Posterior cingulate gyrus (tissue), 11 donors: ENCODE results near the gene DMGDH.
"Not testable (repeated sequence)": the region's sequence is repeated elsewhere in the genome, so short reads cannot be mapped to it uniquely, and the experiment has no call there.

Source experiments
- DNase-seq, 10 donors: peaks; one replicate each; pipeline versions ENCODE4 v3.0.0 to v3.0.0-alpha.2; 2020 to 2021; ENCODE audit warnings: mixed read lengths in 3 of 10
- intact Hi-C: fragments of 100-400 bp; cut with DNase I; formaldehyde crosslinking; loops from one replicate; pipeline ENCODE4 v1.15.1; 2023

DMGDH gene

DNA sequence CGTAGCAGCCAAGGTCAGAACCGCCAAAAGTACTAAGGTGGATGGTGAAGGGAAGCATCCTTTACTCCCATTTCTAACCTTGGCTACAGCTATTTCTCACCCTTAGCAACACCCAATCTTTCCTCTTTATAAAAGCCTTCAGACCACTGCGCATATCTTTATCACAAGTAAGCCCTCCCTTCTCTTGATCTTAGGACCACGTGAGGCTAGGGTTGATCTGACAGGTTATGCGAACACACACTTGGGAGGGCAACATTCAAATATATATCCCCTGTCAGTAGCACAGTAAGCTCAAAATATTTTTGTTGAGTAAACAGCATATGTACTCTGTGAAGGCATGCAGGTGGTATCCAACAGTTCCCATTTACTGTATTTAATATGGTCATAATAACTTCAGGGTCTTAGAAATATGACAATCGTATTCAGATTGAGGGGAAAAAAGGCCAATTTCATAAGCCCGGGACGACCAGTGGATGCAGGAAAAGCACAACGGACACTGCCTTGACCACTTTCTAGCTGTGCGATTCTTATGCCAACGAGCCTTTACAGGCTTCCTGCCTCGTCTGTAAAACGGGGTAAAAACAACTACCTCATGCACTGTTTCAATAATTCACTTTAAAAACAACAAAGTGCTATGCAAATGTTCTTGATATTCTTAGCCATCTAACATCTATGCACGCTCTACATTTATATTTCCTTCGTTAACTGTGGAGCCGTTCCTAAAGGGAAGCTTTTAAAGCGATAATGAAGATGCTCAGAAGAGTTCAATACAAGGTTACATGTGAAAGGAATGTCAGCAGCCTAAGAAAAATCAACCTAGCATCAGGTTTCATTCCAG, 85.7 kb downstream of the DMGDH start:
- intact Hi-C loops: no loop called here
- no peak for DNase-seq

DNA sequence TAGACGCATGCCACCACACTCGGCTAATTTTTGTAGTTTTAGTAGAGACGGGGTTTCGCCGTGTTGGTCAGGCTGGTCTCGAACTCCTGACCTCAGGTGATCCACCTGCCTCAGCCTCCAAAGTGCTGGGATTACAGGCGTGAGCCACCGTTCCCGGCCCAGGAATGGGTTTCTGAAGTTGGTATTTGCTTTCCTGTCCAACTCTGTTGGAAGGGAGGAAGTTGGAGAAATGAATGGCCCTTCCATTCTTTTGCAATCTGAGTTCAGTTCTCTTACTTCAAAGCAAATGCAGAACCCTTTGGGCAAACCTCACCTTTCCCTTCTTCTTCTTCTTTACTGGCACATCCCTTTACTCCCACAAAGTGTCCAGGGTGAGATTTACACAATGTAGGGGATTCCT, 86.3 kb downstream of the DMGDH start:
- intact Hi-C loops, DNase-seq: not testable (repeated sequence)

DNA sequence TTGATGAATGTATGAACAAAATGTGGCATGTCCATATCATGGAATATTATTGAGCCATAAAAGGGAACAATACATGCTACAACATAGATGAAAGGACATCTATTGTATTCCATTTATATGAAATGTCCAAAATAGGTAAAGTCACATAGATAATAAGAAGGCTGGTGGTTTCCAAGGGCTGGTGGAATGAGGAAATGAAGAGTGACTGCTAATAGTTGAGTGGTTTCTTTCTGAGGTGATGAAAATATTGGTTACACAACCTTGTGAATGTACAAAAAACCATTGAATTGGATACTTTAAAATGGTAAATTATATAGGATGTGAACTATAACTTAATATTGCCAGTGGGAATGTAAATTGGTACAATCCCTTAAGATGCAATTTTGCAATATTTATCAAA, 89.6 kb downstream of the DMGDH start:
- DNase-seq: no peak
- intact Hi-C loops: loop anchor here (10.0 kb wide), 1 partner anchor 685 kb away; the partner anchor contains the start of gene AP3B1

DNA sequence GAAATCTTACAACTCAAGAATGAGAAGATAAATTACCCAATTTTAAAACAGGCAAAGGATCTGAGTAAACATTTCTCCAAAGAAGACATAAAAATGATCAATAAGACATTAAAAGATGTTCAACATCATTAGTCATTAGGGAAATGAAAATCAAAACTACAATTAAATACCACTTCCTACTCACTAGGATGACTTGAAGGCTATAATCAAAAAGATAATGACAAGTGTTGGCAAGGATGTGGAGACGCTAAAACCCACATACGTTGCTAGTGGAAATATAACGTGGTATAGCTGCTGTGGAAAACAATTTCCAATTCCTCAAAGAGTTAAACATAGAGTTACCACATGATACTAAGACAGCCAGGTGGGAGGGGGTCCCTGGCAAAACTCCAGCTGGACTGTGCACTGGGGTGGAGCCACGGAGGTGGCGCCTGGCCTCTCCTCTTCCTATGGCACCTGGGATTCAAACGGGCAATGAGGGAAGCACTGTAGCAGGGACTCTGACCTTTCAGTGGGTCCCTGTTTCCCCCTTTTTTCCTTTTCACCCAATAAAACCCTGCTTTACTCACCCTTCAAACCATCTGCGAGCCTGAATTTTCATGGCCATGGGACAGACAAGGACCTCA, 90.2 kb downstream of the DMGDH start:
- intact Hi-C loops: loop anchor here (10.0 kb wide), 1 partner anchor 684 kb away; the partner anchor contains the start of gene AP3B1
- no peak for DNase-seq

- intact Hi-C loops: loop anchor here (10.0 kb wide), 1 partner anchor 680 kb away; the partner anchor contains the start of gene AP3B1
- peak in 2 of 10 donors; percentile 64 to 71 for DNase-seq
Observed at GRCh38 chr5:78975035-78975434, 94.4 kb downstream of the DMGDH start.

- intact Hi-C loops: loop anchor here (10.0 kb wide), 1 partner anchor 680 kb away; the partner anchor contains the start of gene AP3B1
Observed at GRCh38 chr5:78974601-78975000, 94.9 kb downstream of the DMGDH start.

GRCh38 chr5:78974011-78974410, 95.5 kb downstream of the DMGDH start:
- intact Hi-C loops: loop anchor here (10.0 kb wide), 1 partner anchor 679 kb away; the partner anchor contains the start of gene AP3B1
- DNase-seq: peak in 9 of 10 donors; percentile 25 to 90 (median 42)

More at GRCh38 chr5:78974601-78975000, 94.9 kb downstream of the DMGDH start:
- no peak for DNase-seq

GRCh38 chr5:78972654-78973428, 96.6 kb downstream of the DMGDH start:
- intact Hi-C loops: loop anchor here (10.0 kb wide), 1 partner anchor 678 kb away; the partner anchor contains the start of gene AP3B1
- DNase-seq: peak in 5 of 10 donors; percentile 16 to 86 (median 31)

DNA sequence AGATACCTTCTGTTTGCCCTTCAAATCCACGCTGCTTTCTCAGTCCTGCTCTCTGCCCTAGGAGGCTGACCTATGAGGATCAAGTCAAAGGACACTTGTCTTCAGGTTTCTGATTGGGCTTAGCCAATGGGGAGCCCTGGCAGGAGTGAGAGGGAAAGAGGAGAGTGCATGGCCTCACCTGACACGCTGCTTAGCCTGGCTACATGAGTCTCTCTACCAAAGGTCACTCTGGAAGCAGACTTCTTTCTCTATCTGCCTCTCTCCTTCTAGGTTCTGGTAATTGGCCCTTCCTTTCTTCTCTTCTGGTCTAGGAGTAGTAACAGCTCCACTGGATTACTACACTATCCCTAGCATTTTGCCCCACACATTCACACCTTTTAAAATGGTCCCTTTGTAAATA, 97.5 kb downstream of the DMGDH start:
- DNase-seq: no peak
- intact Hi-C loops: loop anchor here (10.0 kb wide), 1 partner anchor 677 kb away; the partner anchor contains the start of gene AP3B1

GRCh38 chr5:78968781-78969180, 100.7 kb downstream of the DMGDH start:
- intact Hi-C loops: loop anchor here (10.0 kb wide), 3 partner anchors 64 to 504 kb away; no protein-coding TSS in a partner anchor
- no peak for DNase-seq

DNA sequence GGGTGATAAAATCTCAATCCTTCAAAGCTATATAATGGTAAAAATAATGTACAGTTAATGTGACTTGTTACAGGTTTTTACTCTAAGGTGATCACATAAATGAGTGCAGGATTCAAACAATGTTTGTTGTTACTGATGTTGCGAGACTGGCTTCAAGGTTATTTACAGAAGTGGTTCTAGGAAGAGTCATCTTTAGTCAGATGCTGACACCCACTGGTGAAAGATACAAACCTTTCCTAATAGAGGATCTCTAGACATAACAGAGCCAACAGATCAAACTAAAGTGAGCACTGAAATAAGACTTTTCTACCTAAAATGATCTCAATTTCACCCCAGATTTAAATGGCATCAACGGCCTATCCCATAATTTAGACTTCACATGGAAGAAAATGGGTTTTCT, 104.6 kb downstream of the DMGDH start:
- intact Hi-C loops: loop anchor here (2.0 to 10.0 kb wide), 4 partner anchors 60 to 500 kb away; no protein-coding TSS in a partner anchor
- DNase-seq: no peak

DNA sequence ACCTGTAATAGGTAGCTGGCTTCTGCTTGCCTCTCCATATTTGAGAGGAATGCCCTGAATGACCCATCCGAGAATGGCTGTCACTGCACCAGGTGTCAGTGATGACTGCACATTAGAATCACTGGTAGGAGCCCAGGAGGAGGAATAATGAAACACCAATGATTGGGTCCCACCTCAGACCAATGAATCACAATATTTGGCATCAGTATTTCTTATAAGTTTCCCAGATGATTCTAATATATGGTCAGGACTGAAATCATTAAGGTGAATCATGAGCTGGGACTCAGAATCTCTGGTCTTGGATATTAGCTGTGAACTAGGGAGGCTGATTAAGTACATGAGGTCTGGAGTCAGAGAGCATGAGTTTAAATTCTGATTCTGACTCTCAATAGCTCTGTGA, 107.7 kb downstream of the DMGDH start:
- intact Hi-C loops: loop anchor here (10.0 kb wide), 3 partner anchors 57 to 497 kb away; no protein-coding TSS in a partner anchor
- DNase-seq: no peak

- DNase-seq: no peak
- intact Hi-C loops: loop anchor here (10.0 kb wide), 3 partner anchors 55 to 495 kb away; no protein-coding TSS in a partner anchor
Observed at GRCh38 chr5:78959767-78960166, 109.7 kb downstream of the DMGDH start.

DNA sequence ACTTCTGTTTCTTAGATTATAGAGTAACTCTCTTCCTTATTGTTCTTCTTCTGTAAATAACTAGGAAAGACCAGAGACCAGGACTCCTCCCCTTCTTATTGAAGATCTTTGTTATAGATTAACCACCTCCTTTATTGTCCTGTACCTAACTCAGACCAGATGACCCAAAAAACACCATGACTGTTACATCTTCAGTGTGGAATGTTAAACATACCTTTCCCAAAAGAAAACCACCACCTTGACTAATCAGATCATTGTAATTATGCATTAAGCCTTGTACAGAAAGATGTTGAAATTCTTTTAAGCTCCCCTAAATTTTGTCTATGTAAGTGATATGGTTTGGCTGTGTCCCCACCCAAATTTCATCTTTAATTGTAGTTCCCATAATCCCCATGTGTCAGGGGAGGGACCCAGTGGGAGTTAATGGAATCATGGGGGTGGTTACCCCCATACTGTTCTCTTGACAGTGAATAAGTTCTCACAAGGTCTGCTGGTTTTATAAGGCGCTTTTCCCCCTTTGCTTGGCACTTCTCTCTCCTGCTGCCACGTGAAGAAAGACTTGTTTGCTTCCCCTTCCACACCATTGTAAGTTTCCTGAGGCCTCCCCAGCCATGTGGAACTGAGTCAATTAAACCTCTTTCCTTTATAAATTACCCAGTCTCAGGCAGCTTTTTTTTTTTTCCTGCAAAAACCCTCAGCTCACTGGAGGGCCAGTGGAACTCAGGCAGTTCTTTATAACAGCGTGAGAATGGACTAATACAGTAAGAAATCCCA, 110.6 kb downstream of the DMGDH start:
- no peak for DNase-seq
- intact Hi-C loops: no loop called here

DNA sequence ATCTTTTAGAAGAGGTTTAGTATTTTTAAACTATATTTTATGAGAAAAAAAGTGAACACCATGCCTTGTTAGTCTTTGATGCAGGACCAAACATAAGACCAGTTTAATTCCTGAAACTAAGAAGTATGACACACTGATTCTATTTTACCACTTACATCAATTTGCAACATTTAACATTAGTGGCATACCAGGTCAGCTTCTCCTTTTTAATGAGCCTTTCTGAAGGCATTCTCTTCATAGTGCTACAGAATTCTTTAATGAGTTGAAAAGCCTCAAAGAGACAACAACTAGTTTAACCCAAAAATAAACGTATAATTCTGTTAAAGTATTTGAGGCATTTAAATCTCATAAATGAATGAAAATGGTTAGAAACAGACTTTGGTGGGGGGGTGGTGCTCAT, 112.6 kb downstream of the DMGDH start:
- intact Hi-C loops: no loop called here
- no peak for DNase-seq

- no peak for DNase-seq
- intact Hi-C loops: no loop called here
Observed at GRCh38 chr5:78953092-78953800, 116.2 kb downstream of the DMGDH start.
